A549 (cell line): ENCODE data around the gene HSP90B1. TPM values are rescaled to one million over a fixed set of nuclear protein-coding genes. Genes with fewer than 3 reads are reported as not detected.

ENCODE experiments used
- ATAC-seq, 2 experiments: fragments of 200-7000 bp in 1 of 2; fragments of >200 bp in 1 of 2; cut with Nextera tagmentation in 1 of 2; cut with Tn5 transposase in 1 of 2; 3 replicates each; pipeline versions ENCODE4 v1.8.0 to v1.9.1; 2018 to 2020; ENCODE audit warnings: mild to moderate bottlenecking in 1 of 2, moderate library complexity in 1 of 2
- CTCF ChIA-PET: fragments of 300-600 bp; sonication (Branson Sonifier 250); formaldehyde crosslinking; extraction: SDS; loops from one replicate; lab custom pipeline; 2021; ENCODE audit warnings: antibody characterized with exemption, inconsistent platforms; lab: Yijun Ruan, JAX
- POLR2A ChIA-PET: fragments of 350-600 bp; formaldehyde crosslinking; extraction: SDS; loops from one replicate; lab custom pipeline; 2021; ENCODE audit warnings: antibody characterized with exemption, inconsistent platforms; lab: Yijun Ruan, JAX
- DNase-seq, 2 experiments: peaks; one replicate each; pipeline versions ENCODE4 v3.0.0 to v3.0.0-alpha.2; 2011 to 2016; ENCODE audit warnings: low read depth in 1 of 2, low spot score in 1 of 2
- FAIRE-seq: peaks from 2 replicates; lab custom pipeline; 2011; peaks lifted over from hg19 to GRCh38; lab: Jason Lieb, UNC
- H3K27ac ChIP-seq, 2 experiments: fragments of >200 bp; sonication (Bioruptor Twin); formaldehyde crosslinking; 3 replicates each; pipeline ENCODE4 v1.5.1; 2016 to 2017
- H3K4me1 ChIP-seq: fragments of >200 bp; sonication (Bioruptor Twin); formaldehyde crosslinking; 3 replicates; pipeline ENCODE4 v1.6.1; 2016
- H3K4me2 ChIP-seq: fragments of >200 bp; sonication (Bioruptor Twin); formaldehyde crosslinking; 3 replicates; pipeline ENCODE4 v1.6.1; 2016
- H3K4me3 ChIP-seq: fragments of >200 bp; sonication (Bioruptor Twin); formaldehyde crosslinking; 3 replicates; pipeline ENCODE4 v1.5.1; 2016
- H3K9me3 ChIP-seq: fragments of >200 bp; sonication (Bioruptor Twin); formaldehyde crosslinking; 3 replicates; pipeline ENCODE4 v1.6.1; 2016
- ATOH8 ChIP-seq: fragments of 250-450 bp; sonication (Bioruptor Pico); IDR thresholded peaks from 2 replicates; pipeline ENCODE4 v1.5.0; 2020; ENCODE audit warnings: low read depth, mild to moderate bottlenecking, moderate library complexity
- CEBPB ChIP-seq, 2 experiments: fragments of >200 bp in 1 of 2; sonication (Bioruptor Twin) in 1 of 2; formaldehyde crosslinking in 1 of 2; IDR thresholded peaks; 2 replicates each; pipeline ENCODE4 v1.6.1; 2012 to 2016
- EHF ChIP-seq: fragments of 250-450 bp; sonication (Bioruptor Pico); IDR thresholded peaks from 2 replicates; pipeline ENCODE4 v1.5.0; 2020; ENCODE audit warnings: mild to moderate bottlenecking
- EHMT2 ChIP-seq: fragments of 200-600 bp; sonication (generic); IDR thresholded peaks from 2 replicates; pipeline ENCODE4 v1.6.1; 2016; ENCODE audit warnings: antibody characterized with exemption, low read depth, mild to moderate bottlenecking, moderate library complexity
- ESRRA ChIP-seq: fragments of 150-350 bp; IDR thresholded peaks from 2 replicates; pipeline ENCODE4 v1.6.1; 2014; ENCODE audit warnings: mild to moderate bottlenecking, low read length, borderline replicate concordance
- FOSL2 ChIP-seq, 2 experiments: fragments of 450-650 bp in 1 of 2; fragments of >200 bp in 1 of 2; sonication (Bioruptor Twin) in 1 of 2; formaldehyde crosslinking; IDR thresholded peaks; 2 replicates each; pipeline versions ENCODE4 v1.5.0 to v1.6.1; 2016 to 2020; ENCODE audit warnings: mild to moderate bottlenecking in 1 of 2, moderate library complexity in 1 of 2
- HOXB5 ChIP-seq: fragments of 250-450 bp; sonication (Bioruptor Pico); IDR thresholded peaks from 2 replicates; pipeline ENCODE4 v1.5.0; 2020; ENCODE audit warnings: mild to moderate bottlenecking, moderate library complexity
- JUNB ChIP-seq: fragments of >200 bp; sonication (Bioruptor Twin); formaldehyde crosslinking; IDR thresholded peaks from 2 replicates; pipeline ENCODE4 v1.6.1; 2016
- KDM1A ChIP-seq: fragments of 200-600 bp; sonication (generic); IDR thresholded peaks from 2 replicates; pipeline ENCODE4 v1.6.1; 2016; ENCODE audit warnings: low read depth, mild to moderate bottlenecking
- MAZ ChIP-seq: fragments of 150-350 bp; IDR thresholded peaks from 2 replicates; pipeline ENCODE4 v1.6.1; 2014; ENCODE audit warnings: antibody characterized with exemption, low read depth, low read length, borderline replicate concordance
- PHF8 ChIP-seq: fragments of 200-600 bp; sonication (generic); IDR thresholded peaks from 2 replicates; pipeline ENCODE4 v1.6.1; 2016; ENCODE audit warnings: low read depth, mild to moderate bottlenecking, antibody characterized with exemption, moderate library complexity, borderline replicate concordance
- POLR2A ChIP-seq: IDR thresholded peaks from 2 replicates; pipeline ENCODE4 v1.6.1; 2012; ENCODE audit warnings: mild to moderate bottlenecking, low read length
- POLR2AphosphoS2 ChIP-seq: conservative IDR thresholded peaks from 2 replicates; pipeline ENCODE4 v1.6.1; 2012; ENCODE audit warnings: low read length, improper control_type of control experiment, inconsistent platforms
- RARB ChIP-seq: fragments of 250-450 bp; sonication (Bioruptor Pico); IDR thresholded peaks from 2 replicates; pipeline ENCODE4 v1.8.0; 2021; ENCODE audit warnings: mild to moderate bottlenecking, moderate library complexity
- RNF2 ChIP-seq: fragments of 200-600 bp; sonication (generic); IDR thresholded peaks from 2 replicates; pipeline ENCODE4 v1.6.1; 2016; ENCODE audit warnings: low read depth, mild to moderate bottlenecking, antibody characterized with exemption, moderate library complexity, borderline replicate concordance
- SMC3 ChIP-seq: fragments of >200 bp; sonication (Bioruptor Twin); formaldehyde crosslinking; IDR thresholded peaks from 3 replicates; pipeline ENCODE4 v1.6.1; 2018; ENCODE audit warnings: inconsistent platforms
- TFCP2L1 ChIP-seq: fragments of 250-450 bp; sonication (Bioruptor Pico); IDR thresholded peaks from 2 replicates; pipeline ENCODE4 v1.5.0; 2021; ENCODE audit warnings: mild to moderate bottlenecking
- TP53 ChIP-seq: fragments of 250-450 bp; sonication (Bioruptor Pico); IDR thresholded peaks from 2 replicates; pipeline ENCODE4 v1.5.0; 2021; ENCODE audit warnings: mild to moderate bottlenecking, moderate library complexity
- ZC3H11A ChIP-seq: fragments of 450-650 bp; IDR thresholded peaks from 2 replicates; pipeline ENCODE4 v1.6.1; 2014; ENCODE audit warnings: antibody characterized with exemption, mild to moderate bottlenecking
- ZFP36 ChIP-seq: fragments of 450-650 bp; IDR thresholded peaks from 2 replicates; pipeline ENCODE4 v1.6.1; 2014; ENCODE audit warnings: borderline replicate concordance; ENCODE audit not compliant: partially characterized antibody
- WGBS: methylation state at CpG from one replicate; pipeline ENCODE4 v1.1.6; 2017; ENCODE audit errors: missing lambda C conversion rate; 5-methylcytosine and 5-hydroxymethylcytosine counted together
- polyA plus RNA-seq, 4 experiments: library from polyadenylated mRNA; depleted of rRNA in 3 of 4; stranded (reverse); fragments of >200 nt; fragmentation: RNase III in 1 of 4; extraction: RNeasy Plus Mini Kit Qiagen cat#74134 plus additional on column Dnase treatment in 1 of 4; gene quantifications; 2 replicates in 3 of 4; 3 replicates in 1 of 4; pipeline ENCODE4 v1.2.3, GENCODE V29; 2011 to 2017
- TF ChIP-seq, protein P1 (sequence below): fragments of 150-350 bp; IDR thresholded peaks from 2 replicates; pipeline ENCODE4 v1.6.1; 2014; ENCODE audit warnings: low read depth, mild to moderate bottlenecking, low read length

The HSP90B1 gene
- polyA plus RNA-seq, 2 of the 4 experiments (the other 2 are of a cell fraction): 624 to 915 TPM

GRCh38 chr12:103975368-103975767 lies 45.2 kb downstream of the HSP90B1 start:
- Histone ChIP-seq H3K9me3 (no peaks in the 10 kb centered on the region), H3K4me3 (no peak overlapping the region), H3K27ac (no peak overlapping the region), H3K4me1 (no peaks in the 10 kb centered on the region), H3K4me2 (no peak overlapping the region)
- ChIA-PET CTCF (interaction anchor here (3.1 kb wide), 1 partner anchor 133 kb away, joined by 13 read pairs; no protein-coding TSS in a partner anchor), POLR2A (interaction anchor here (1.2 kb wide), 1 partner anchor 9 kb away, joined by 4 read pairs; the partner anchor contains the start of gene TDG)
- ATAC-seq (no peak), FAIRE-seq (no peak), DNase-seq (no peak)
- TF ChIP-seq EHMT2: no peak
- TF ChIP-seq JUNB: no peak
- no peak for TF ChIP-seq ZFP36
- TF ChIP-seq KDM1A: no peak
- TF ChIP-seq POLR2AphosphoS2: no peak
- WGBS: 79% methylated on average over 2 of the region's 2 CpGs

DNA sequence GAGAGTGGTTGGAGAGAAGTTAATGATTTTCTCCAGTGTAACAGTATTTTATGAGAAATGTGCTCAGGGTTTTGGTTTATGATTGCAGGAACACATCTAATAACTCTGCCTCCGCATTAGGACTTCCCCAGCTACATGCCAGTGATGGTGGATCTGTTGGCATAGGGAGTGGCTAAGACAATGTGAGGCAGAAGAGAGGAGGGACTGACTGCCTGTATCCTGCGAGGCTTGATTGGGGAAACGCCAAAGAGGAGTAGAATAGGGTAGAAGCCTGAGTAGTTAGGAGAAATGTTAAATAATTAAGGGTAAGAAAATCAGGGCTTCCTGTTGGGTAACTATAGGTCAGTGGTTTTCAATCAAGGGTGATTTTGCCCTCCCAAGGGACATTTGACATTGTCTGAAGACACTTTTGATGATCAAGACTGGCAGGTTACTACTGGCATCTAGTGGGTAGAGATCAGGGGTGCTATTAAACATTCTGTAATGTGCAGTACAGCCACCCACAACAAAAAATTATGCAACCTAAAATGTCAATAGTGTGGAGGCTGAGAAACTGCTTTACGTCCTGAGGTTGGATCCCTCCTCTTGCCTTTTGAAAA lies 48.3 kb downstream of the HSP90B1 start:
- Histone ChIP-seq H3K4me3 (no peak overlapping the region), H3K4me1 (no peaks in the 10 kb centered on the region), H3K4me2 (no peak overlapping the region), H3K9me3 (no peaks in the 10 kb centered on the region), H3K27ac (no peak overlapping the region)
- ChIA-PET POLR2A (no interaction called here), CTCF (no interaction called here)
- peak; percentile 43 to 45; a peak in 4 of 6 replicates for ATAC-seq
- DNase-seq: no peak
- TF ChIP-seq MAZ: no peak
- FAIRE-seq: no peak
- 92% methylated on average over 4 of the region's 4 CpGs for WGBS

GRCh38 chr12:103986829-103987228 lies 56.6 kb downstream of the HSP90B1 start:
- CTCF ChIA-PET: interaction anchor here (0.6 to 1.1 kb wide), 2 partner anchors 10 to 36 kb away, joined by 3 to 5 read pairs; no protein-coding TSS in a partner anchor

DNA sequence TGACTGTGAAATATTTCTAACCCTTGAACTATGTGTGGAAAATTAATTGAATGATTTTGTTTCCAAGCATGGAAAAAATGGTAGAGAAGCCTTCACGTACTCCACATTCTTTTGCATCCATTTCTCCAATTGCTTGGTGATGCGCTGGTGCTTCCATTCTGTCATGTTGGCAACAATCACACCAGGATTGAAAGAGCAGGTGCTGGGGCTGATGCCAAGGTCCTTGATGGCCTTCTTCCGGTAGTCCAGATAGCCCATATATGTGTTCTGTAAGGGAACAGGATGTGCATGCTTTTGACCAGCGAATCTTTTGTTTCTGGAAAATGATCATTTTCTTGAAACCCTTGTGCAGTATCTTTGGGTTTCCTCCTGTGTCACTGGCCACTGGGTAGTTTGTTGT lies 64.0 kb downstream of the HSP90B1 start:
- DNase-seq (no peak), FAIRE-seq (no peak), ATAC-seq (no peak)
- ChIA-PET CTCF (no interaction called here), POLR2A (interaction anchor here (1.0 kb wide), 1 partner anchor 29 kb away, joined by 3 read pairs; the partner anchor contains the start of gene TDG)
- H3K4me1 ChIP-seq: no peaks in the 10 kb centered on the region
- H3K27ac ChIP-seq: no peak overlapping the region
- TF ChIP-seq SMC3: no peak
- no peak for TF ChIP-seq TP53 (CRISPR knock-in tag)
- no peak for TF ChIP-seq ATOH8 (CRISPR knock-in tag)
- TF ChIP-seq POLR2A: no peak
- no peak for TF ChIP-seq EHF
- no peak for TF ChIP-seq PHF8
- TF ChIP-seq TFCP2L1 (CRISPR knock-in tag): no peak
- TF ChIP-seq FOSL2 (IDR thresholded peaks at IDR 0.05): no peak
- TF ChIP-seq FOSL2 (CRISPR knock-in tag; IDR thresholded peaks at IDR 0.05): no peak
- TF ChIP-seq RARB (CRISPR knock-in tag): no peak
- TF ChIP-seq CEBPB (IDR thresholded peaks at IDR 0.05): no peak
- TF ChIP-seq, protein P1, sequence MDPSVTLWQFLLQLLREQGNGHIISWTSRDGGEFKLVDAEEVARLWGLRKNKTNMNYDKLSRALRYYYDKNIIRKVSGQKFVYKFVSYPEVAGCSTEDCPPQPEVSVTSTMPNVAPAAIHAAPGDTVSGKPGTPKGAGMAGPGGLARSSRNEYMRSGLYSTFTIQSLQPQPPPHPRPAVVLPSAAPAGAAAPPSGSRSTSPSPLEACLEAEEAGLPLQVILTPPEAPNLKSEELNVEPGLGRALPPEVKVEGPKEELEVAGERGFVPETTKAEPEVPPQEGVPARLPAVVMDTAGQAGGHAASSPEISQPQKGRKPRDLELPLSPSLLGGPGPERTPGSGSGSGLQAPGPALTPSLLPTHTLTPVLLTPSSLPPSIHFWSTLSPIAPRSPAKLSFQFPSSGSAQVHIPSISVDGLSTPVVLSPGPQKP: no peak
- TF ChIP-seq ESRRA: no peak
- no peak for TF ChIP-seq HOXB5 (CRISPR knock-in tag)
- no peak for TF ChIP-seq RNF2
- H3K4me2 ChIP-seq: no peak overlapping the region
- H3K4me3 ChIP-seq: no peak overlapping the region
- WGBS: 84% methylated on average over 4 of the region's 4 CpGs
- H3K9me3 ChIP-seq: no peaks in the 10 kb centered on the region

More at GRCh38 chr12:103986829-103987228, 56.6 kb downstream of the HSP90B1 start:
- WGBS: 90% methylated on average over 2 of the region's 2 CpGs
- no peaks in the 10 kb centered on the region for H3K9me3 ChIP-seq
- no peak overlapping the region for H3K27ac ChIP-seq
- no peak overlapping the region for H3K4me3 ChIP-seq
- TF ChIP-seq ZC3H11A: no peak
- ATAC-seq: peak in 1 of 2 experiments; percentile 40; a peak in 2 of 6 replicates
- peak; percentile 98 for FAIRE-seq
- no peak for DNase-seq
- H3K4me2 ChIP-seq: no peak overlapping the region
- H3K4me1 ChIP-seq: no peaks in the 10 kb centered on the region
- POLR2A ChIA-PET: no interaction called here
